ENCODE data around the gene DNAAF8.

DNAAF8 gene

DNA sequence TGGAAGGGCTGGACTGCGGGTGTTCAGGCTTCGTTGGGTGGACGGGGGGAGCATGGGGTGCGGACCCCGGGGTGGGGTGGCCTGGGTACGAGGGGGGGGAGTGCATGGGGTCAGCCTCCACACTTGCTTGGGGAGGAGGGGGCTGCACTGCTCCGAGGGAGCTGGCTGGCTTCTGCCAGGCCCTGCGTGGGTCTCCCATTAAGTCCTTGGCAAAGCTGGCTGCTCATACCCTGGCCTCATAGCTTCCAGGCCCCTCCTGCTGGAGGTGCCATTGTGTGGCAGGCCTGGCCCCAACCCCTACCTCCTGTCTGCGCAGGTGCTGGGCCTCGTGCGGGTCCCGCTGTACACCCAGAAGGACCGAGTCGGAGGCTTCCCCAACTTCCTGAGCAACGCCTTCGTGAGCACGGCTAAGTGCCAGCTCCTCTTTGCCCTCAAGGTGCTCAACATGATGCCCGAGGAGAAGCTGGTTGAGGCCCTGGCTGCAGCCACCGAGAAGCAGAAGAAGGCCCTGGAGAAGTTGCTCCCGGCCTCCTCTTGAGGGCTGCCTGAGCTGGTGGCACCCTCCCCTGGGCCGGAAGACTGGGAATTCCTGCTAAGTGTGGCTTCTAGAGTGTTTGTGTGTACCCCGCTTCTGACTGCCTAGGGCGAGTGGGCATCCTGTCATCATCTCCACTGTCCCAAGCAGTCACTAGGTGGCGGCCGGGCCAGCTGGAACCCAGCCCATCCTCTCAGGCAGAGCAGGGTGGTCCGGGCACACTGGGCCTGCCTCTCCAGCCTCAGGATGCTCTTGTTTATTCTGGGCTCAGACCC, 39.5 kb upstream of the DNAAF8 start:
- DNase-seq = peak in 32 of 58 donors; percentile 13 to 68 (median 32)

DNA sequence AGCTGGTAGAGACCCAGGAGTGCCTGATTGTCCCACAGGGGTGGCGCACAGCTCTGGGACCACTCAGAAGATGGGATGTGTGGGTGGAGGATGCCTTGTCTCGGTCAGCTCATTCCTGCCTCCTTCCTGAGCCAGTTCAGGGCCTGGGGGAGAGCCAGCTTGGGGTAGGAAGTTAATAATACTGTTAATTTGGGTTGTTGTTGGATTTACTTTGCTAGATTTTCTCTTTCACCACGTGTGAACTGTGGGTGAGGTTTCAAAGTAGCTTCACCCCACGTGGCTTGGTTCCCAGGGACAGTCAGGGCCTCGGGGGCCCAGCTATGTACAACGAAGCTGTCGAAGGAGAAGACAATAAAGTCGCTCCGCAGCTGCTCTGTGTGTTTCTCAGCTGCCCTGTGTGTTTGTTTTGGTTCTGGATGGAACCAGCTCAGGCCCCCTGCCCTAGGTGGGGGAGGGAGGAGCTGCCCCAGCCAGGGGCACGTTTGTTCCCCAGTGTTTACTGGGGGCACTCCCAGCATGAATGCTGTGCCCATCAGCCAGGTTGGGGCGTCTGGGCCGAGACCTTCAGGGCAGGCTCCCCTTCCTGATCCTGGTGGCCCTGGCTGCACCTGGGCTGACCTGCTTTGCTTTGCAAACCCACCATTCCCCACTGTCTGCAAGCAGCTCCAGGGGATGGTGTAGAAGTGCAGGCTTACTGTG, 38.7 kb upstream of the DNAAF8 start:
- DNase-seq = no peak

DNA sequence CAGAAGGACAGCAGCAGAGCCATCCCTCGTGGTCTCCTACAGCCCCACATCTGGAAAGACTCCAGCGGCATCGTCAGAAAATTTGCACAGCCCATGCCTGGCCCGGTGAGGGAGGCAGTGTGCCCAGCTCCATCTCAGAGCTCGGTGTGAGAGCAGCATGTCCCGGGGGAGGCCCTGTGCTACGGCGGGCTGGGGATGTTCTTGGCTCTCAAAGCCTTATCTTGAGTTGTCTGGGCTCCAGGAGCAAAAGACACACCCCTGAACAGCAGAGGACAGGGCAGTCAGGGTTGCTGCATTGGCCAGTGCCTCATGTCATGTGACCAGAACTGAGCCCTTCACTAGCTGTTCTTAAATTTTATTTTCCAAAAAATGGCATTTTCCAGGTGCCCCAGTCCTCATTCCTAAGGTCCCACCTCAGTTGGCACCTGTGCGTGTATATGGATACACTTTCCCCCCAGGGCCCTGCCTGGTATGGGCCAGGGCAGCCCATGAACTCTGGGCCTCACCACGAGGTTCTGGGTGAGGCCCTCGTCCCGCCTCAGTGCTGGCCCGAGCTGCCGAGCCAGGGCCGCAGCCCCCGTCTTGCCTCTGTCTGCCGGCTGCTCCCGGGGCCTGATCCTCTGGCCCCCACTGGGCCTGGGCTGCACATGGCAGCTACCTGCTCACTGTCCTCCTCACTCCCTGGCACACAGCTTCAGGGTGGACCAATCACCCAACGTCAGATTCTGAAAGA, 38.0 kb upstream of the DNAAF8 start:
- DNase-seq = peak in 2 of 58 donors; percentile 16 to 32

DNA sequence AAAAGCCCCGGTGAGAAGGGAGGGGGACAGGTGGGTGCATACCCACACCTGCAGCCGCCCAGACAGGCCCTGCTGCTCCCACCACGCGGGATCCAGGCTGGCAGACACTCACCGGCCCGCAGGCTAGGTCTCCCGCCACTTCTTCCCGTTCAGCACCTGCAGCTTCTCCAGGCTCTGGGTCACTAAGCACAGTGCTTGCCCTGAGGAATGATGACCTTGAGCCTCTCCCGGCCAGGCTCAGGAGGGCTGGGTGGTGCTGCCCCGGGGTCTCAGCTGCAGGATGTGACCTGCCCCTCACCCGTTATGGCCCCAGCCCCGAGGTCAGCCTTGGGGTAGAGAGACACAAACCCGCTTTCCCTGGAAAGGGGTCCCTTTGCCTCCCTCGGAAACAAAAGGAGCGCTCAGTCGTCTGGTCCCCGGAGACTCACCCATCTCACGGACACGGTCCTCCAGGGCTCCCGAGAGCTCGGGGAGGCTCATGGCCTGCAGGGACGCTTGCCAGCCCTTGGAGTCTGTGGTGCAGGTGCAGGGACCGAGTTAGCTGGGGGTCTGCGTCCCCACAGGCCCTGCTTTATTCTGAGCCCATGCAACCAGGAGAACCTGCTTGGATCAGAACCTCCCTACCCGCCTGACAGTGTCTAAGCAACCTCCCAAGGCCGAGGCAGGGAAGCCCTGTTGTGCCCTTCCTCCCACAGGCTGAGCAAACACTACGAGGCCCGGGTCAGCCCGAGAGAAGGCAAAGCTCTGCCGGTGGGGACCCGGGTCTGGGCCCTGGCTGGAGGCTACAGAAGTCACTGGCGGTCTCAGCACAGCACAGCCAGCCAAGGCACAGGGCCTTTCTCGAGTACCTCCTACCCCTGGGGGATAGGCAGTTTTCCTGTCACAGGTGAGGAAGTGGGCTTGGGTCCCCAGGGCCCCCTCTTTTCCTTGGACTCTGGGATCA, 37.2 kb upstream of the DNAAF8 start:
- DNase-seq = no peak

DNA sequence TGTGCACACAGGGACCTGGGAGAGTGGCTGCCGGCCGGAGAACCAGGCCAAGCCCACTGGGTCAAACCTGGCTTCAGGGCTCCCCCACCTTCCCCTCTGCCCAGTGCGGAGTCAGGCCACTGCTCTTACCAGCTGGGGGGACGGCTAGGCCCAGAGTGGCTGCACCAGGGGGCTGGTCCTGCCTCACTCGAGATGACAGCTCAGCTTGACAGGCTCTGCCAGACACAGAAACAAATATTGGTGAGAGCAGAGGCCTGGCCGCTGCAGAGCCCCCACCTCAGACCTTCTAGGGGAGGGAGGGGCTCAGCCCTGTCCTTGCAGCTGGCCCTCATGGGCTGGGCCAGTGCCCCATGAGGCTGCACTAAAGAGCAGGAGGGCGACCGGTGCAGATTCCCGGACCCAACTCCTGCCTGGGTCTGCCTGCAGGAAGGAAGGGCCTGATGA, 36.5 kb upstream of the DNAAF8 start:
- DNase-seq = no peak

DNA sequence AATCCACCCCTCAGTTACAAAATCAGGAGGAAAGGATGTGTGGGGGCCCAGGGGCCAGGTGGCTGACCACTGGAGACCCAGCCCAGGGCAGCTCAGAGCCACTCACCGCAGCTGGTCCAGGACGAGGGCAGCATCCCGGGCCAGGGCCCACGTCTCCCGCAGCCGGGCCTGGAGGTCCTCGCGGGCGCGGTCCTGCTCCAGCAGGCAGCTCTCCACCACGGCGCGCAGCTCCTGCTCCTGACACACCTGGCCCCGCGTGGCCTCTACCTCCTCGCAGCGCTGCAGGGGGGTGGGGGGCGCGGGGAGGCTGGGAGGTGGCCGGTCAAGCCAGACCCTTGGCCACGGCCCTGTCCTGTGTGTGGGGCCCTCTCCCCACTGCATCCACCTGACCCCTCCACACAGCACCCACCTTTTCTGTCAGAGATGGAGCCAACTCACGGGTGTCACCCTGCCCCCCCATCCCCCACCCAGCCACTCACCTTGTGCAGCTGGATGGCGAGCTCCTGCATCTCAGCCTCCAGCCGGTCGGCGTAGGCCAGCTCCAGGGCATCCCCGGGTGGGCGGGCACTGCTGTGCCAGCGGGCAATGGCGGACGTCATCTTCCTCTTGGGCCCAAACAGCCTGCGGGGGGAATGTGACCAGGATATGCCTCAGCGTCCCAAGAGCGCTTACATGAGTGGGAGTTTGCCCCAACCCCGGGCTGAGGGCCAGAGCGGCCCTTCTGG, 35.9 kb upstream of the DNAAF8 start:
- no peak for DNase-seq

DNA sequence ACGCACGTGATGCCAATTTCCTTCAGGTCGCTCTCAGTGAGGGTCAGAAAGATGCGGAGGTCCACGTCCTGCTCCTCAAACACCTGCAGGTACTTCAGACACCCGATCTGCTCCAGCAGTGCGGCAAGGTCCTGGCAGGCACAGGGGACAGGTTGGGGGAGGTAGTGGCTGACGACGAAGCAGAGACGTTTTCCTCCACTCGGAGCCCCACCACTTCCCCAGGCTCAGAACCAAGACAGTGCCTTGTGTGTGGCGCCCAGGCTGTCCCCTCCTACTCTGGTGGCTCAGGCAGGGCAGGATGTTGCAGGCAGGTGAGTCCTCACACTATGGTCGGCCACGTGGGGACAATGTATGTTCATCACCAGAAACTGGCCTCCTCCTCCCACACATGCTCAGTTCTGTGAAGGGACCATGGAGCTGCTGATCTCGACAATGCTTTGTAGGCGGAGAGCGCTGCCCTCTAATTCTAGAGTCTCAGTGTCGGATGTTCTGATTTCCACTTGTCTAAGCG, 35.2 kb upstream of the DNAAF8 start:
- no peak for DNase-seq

DNA sequence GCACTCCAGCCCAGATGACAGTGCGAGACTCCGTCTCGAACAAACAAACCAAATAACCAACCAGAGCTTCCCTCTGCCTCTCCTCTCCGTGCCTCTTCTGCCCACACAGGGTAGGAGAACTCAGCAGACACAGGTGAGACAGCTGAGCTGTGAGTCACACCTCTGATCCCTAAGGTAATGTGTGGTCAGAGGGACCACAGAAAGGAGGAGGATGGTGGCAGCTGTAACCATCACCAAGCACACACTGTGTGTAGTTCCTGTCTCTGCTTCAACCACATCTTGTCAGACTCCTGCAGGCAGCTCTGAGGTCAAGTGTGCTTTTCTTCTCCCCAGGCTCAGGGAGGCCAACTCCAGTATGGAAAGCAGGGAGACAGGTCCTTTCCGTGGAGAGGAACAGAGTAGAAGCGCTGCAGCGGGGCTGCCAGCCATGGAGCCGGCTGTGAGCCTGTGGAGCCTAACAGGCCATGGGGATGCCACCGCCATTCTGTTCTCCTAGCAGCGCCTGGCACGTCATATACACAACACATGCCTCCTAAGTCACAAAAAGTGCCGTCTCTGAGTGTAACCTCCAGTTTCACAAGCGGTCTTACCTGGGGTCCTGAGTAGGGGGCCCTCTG, 33.8 kb upstream of the DNAAF8 start:
- DNase-seq = no peak

DNA sequence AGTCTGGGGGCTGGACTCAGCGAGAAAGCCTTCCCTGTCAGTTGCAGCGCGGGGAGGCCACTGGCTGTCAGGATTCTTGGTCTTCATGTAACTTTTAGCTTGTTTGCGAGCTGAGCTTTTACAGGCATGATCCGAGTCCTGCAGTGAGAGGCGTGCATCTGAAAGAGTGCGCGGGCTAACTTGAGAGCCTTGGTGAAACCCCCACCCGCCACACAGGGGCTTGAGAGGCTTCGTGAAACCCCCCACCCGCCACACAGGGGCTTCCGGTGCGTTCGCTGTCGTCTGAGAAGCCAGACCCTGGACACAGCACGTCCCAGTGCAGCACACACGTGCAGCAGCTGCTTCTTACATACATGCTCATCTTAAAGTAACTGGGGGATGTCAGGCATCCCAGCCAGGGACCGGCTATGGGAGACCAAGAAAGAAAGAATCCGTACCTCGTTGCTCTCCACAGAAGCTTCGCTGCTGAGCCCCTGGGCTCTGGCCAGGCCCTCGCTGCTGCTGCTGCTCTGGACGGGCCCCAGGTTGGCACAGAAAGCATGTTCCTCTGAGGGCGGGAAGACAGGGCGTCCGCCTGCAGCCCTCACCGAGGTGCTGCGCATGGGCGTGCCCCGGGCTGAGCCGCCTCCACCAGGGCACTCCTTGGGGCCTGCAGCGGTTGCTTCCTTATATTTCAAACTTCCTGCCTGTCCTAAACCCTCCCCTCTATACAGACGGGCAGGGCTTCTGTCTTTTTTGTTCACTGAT, 33.2 kb upstream of the DNAAF8 start:
- peak in 5 of 58 donors; percentile 11 to 40 (median 33) for DNase-seq

DNA sequence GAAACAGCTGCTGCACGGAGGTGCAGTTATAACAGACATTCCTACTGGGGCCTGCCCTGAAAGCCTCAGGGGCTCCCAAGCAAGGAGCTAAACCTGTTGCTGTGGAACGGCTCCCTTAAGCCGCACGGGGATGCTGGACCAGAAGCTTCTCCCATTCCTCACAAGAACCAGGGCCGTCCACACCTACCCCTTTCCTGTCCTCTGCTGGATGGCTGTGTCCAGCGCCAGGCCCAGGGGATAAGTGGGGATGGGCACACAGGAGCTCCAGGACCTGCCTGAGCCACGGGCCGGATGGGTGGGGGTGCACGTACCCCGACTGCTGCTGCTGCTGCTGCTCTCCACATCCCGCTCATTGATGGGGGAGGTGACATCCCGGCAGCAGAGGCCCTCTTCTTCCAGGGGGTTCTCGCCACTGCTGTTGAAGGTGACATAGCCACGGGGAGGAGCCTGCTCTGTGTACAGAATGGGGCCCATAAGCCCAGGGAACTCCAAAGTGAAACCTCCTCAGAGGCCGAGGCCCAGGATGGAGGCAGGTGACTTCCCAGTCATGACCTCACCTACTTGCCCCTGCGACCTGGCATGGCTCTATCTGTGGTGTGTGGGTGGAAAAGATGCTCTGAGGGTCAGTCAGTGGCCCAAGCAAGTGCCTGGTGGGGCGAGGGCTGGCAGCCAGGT, 32.4 kb upstream of the DNAAF8 start:
- no peak for DNase-seq

DNA sequence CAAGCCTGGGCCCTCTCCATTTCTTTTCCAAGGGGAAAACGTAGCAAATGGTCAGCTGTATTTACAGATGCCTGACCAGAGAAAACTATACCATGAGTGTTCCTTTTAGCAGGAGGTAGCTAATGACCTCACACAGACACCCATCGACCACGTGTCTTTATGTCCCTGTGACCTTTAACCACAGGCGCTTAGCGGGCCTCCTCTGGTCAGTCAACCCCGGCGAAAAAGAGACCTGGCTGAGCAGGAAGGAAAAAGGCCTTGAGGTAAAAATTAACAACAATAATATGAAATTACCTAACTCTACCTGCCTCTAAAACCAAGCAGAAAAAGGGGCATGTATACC, 31.9 kb upstream of the DNAAF8 start:
- no peak for DNase-seq

DNA sequence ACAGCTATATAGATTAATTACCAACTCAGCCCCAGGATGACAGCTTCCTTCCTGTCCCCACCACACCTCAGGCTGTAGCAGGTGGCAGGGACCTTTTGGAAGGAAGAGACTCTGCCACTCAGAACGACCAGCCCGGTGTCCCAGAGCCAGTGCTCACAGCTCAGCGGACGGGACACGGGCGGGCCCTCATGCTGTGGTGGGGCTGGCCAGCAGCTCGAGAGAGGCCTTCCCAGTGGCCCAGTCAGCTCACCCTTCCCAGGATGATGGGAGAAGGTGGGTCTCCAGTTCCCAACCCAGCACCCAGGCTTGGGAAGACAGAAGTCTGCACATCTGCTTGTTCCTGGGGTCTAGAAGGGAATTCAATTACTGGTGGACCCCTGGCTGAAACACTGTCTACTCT, 30.4 kb upstream of the DNAAF8 start:
- no peak for DNase-seq

DNA sequence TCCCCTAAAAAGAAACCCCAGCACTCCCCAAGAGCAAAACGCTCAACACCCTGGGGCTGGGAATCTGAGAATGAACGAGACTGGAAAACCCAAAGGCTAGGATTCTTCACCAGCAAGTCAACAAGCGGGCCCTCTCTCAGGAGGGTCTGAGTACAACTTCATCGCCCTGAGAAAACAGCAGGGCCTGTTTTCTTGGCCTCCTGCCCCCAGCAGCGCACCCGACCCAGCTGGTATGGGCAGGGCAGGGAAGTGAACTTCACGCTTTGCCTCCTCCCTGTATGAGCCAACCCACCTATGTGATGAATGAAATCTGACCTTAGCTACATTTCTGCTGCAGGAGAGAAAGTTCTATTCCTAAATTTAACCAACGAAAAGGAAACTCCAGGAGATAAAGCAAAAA, 29.8 kb upstream of the DNAAF8 start:
- no peak for DNase-seq

DNA sequence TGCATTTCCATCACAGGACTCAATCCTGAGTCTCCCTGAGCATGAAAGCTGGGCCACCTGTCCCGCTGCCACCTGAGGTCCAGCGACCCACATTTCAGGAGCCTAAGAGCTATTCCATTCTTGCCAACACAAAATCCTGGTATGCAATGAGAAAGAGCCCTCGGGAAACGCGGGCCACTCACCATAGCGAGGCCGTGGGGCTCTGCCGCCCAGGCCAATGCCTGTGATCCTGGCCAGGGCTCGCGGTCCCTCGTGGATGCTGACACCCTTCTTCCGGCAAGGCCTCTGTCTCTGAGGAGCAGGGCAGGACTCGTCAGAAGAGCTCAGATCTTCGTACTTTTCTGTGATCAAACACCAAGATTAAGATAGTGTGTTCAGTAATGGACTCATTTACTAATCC, 29.4 kb upstream of the DNAAF8 start:
- DNase-seq = no peak

DNA sequence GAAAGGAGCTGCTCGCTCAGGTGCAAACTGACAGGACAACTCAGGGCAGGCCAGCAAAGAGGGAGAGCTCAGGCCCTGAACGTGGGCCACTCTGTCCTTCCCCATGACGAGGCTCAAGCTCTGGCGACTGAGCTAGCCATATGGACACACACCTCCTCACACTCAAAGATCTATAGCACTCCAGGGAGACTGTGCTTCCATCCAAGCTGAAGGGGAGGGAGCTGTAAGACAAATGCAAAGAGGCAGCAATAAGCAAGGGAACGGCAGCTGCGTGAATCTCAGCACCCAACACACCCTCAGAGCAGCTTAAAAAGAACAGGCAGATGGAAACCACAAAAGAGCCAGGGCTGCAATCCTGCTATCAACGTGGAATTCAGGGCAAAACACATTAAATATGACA, 27.5 kb upstream of the DNAAF8 start:
- peak in 15 of 58 donors; percentile 17 to 79 (median 45) for DNase-seq

DNA sequence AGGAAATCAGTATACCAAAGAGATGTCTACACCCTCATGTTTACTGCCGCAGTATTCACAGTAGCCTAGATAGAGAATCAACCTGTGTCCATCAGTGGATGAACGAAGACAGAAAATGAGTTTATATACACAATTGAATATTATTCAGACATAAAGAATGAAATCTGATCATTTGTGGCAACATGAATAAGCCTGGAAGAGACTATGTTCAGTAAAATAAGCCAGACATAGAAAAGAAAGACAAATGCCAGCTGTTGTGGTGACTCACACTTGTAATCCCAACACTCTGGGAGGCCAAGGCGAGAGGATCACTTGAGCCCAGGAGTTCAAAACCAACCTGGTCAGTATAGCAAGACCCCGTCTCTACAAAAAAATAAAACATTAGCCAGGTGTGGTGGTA, 24.9 kb upstream of the DNAAF8 start:
- no peak for DNase-seq

DNA sequence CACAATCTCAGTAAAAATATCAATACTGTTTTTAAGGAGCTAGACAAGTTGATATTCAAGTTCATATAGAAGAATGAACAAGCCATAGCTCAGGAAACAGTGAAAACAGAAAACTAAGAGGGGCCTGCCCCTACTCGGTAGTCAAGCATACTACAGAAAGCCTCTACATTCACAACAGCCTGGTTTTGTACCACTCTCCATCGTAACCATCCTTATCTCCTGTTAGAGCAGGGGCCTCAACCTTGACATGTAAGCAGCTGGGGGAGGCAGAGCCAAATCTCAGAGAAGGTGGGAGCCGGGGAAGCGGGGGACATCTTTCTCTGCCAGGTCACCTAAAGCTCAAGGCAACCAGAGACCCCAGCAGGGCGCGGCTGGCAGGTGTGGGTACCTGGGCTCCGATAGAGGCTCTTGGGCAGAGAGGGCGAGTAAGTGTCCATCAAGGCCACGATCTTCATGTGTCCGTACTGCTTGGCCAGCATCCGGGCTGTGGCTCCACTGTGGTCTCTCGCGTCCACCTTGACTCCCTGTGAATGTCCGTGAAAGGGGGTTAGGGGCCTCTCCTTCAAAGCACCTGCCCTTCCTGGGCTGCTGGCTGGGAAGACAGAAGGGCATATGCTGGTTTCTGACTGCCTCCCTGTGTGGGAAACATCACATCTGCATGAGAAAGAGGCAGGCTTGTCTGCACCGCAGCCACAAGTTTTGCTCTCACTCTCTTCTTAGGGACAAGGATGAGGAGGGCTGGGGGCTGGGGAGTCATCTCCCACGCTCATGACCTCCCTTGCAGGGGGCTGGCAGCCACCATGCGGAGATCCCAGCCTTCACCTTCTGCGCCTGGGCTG, 20.5 kb upstream of the DNAAF8 start:
- no peak for DNase-seq

All from anterior cingulate cortex (tissue), 58 donors.